ENCODE results near the gene L3MBTL4. TPM values are rescaled to one million over a fixed set of nuclear protein-coding genes. Genes with fewer than 3 reads are reported as not detected.

The L3MBTL4 gene
- total RNA-seq, 1 experiment from 2014 or later: not detected

GRCh38 chr18:6031002-6031401, 383.7 kb downstream of the L3MBTL4 start:
- intact Hi-C loops (cut with micrococcal nuclease): no loop called here
- no peaks in the 10 kb centered on the region for H4K20me1 ChIP-seq (ENCODE audit: insufficient read depth)
- ChIA-PET RAD21 (ENCODE audit: low non-redundant PET in 1 of 2, low total read pairs in 2 of 2, uncharacterized antibody in 2 of 2, unreplicated experiment in 2 of 2) (no interaction called here), POLR2A (no interaction called here), CTCF (no interaction called here)
- H3K27me3 ChIP-seq (ENCODE audit: insufficient read depth, low read length): no peaks in the 10 kb centered on the region
- no peaks in the 10 kb centered on the region for H3K79me2 ChIP-seq (ENCODE audit: insufficient read depth, low read length)
- no peak overlapping the region for H2AFZ ChIP-seq (ENCODE audit: low read depth, low read length, poor library complexity, severe bottlenecking)
- no peak overlapping the region for H3K27ac ChIP-seq (ENCODE audit: low read depth, low read length)
- H3K4me1 ChIP-seq (ENCODE audit: control insufficient read depth in 1 of 2, insufficient read depth in 2 of 2, low read length in 2 of 2): no peaks in the 10 kb centered on the region
- no TSS peak for BruUV-seq (replicated peaks)
- no peaks in the 10 kb centered on the region for H3K9me2 ChIP-seq (ENCODE audit: insufficient read depth)
- H3K4me3 ChIP-seq (replicated peaks in 1 of 2; ENCODE audit: low read depth in 1 of 2, low read length in 2 of 2): no peak overlapping the region
- DNase-seq (ENCODE audit: low read depth, low spot score): no peak
- no peak for TF ChIP-seq ELF1 (IDR thresholded peaks at IDR 0.05; ENCODE audit: borderline replicate concordance, low read depth)
- TF ChIP-seq EZH2 (IDR thresholded peaks at IDR 0.05): no peak
- TF ChIP-seq TCF7L2 (IDR thresholded peaks at IDR 0.05; ENCODE audit: borderline replicate concordance, extremely low read depth, insufficient read depth, insufficient read length): no peak
- TF ChIP-seq SP1 (IDR thresholded peaks at IDR 0.05; ENCODE audit: low read depth): no peak
- TF ChIP-seq RAD21 (IDR thresholded peaks at IDR 0.05; ENCODE audit: low read depth): no peak
- TF ChIP-seq, protein P1, sequence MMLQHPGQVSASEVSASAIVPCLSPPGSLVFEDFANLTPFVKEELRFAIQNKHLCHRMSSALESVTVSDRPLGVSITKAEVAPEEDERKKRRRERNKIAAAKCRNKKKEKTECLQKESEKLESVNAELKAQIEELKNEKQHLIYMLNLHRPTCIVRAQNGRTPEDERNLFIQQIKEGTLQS (IDR thresholded peaks at IDR 0.05): no peak
- no peak for TF ChIP-seq SRF (IDR thresholded peaks at IDR 0.05; ENCODE audit: low read depth)
- TF ChIP-seq POLR2AphosphoS5 (IDR thresholded peaks at IDR 0.05; ENCODE audit: low read depth, low read length): no peak
- no peak for TF ChIP-seq EGR1 (IDR thresholded peaks at IDR 0.05; ENCODE audit: low read depth)
- TF ChIP-seq, protein P2, sequence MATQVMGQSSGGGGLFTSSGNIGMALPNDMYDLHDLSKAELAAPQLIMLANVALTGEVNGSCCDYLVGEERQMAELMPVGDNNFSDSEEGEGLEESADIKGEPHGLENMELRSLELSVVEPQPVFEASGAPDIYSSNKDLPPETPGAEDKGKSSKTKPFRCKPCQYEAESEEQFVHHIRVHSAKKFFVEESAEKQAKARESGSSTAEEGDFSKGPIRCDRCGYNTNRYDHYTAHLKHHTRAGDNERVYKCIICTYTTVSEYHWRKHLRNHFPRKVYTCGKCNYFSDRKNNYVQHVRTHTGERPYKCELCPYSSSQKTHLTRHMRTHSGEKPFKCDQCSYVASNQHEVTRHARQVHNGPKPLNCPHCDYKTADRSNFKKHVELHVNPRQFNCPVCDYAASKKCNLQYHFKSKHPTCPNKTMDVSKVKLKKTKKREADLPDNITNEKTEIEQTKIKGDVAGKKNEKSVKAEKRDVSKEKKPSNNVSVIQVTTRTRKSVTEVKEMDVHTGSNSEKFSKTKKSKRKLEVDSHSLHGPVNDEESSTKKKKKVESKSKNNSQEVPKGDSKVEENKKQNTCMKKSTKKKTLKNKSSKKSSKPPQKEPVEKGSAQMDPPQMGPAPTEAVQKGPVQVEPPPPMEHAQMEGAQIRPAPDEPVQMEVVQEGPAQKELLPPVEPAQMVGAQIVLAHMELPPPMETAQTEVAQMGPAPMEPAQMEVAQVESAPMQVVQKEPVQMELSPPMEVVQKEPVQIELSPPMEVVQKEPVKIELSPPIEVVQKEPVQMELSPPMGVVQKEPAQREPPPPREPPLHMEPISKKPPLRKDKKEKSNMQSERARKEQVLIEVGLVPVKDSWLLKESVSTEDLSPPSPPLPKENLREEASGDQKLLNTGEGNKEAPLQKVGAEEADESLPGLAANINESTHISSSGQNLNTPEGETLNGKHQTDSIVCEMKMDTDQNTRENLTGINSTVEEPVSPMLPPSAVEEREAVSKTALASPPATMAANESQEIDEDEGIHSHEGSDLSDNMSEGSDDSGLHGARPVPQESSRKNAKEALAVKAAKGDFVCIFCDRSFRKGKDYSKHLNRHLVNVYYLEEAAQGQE (IDR thresholded peaks at IDR 0.05; ENCODE audit: low read depth): no peak
- TF ChIP-seq POLR2A (IDR thresholded peaks at IDR 0.05; ENCODE audit: borderline replicate concordance, extremely low read depth, insufficient read depth, insufficient read length): no peak
- no peak for TF ChIP-seq MAX (IDR thresholded peaks at IDR 0.05)
- no peak for TF ChIP-seq ZFX (IDR thresholded peaks at IDR 0.05)
- TF ChIP-seq JUND (IDR thresholded peaks at IDR 0.05): no peak
- no peaks in the 10 kb centered on the region; a peak in 2 of 4 replicates for H3K9me3 ChIP-seq (ENCODE audit: control insufficient read depth in 1 of 2, insufficient read depth in 1 of 2, low read depth in 1 of 2, low read length in 2 of 2)
- no peak overlapping the region for H3K9ac ChIP-seq (ENCODE audit: low read length)
- no peaks in the 10 kb centered on the region for H3K36me3 ChIP-seq (ENCODE audit: control insufficient read depth in 1 of 2, insufficient read depth in 2 of 2, low read length in 2 of 2)
- H3K4me2 ChIP-seq (ENCODE audit: low read length): no peak overlapping the region
- no peak for ATAC-seq
